Gastrocnemius medialis (tissue), 4 donors: ENCODE results near the gene MACROD2. TPM values are rescaled to one million over a fixed set of nuclear protein-coding genes. Genes with fewer than 3 reads are reported as not detected.

Experiments used
- ATAC-seq, 2 donors: fragments of 150-250 bp; one replicate each; pipeline ENCODE4 v1.9.1; 2016
- DNase-seq, 2 donors: peaks; one replicate each; pipeline ENCODE4 v3.0.0-alpha.2; 2019
- H3K27ac ChIP-seq, 4 donors: fragments of 200-600 bp; sonication (generic); 1 replicate in 1 of 4; 2 replicates in 3 of 4; pipeline ENCODE4 v1.5.1; 2016 to 2018; ENCODE audit warnings: mild to moderate bottlenecking in 2 of 4, moderate library complexity in 1 of 4
- H3K27me3 ChIP-seq, 3 donors: fragments of 200-600 bp; sonication (generic) in 2 of 3; 1 replicate in 1 of 3; 2 replicates in 2 of 3; pipeline versions ENCODE4 v1.5.1 to v1.6.0; 2016 to 2019; ENCODE audit warnings: mild to moderate bottlenecking in 1 of 3, moderate library complexity in 1 of 3
- H3K36me3 ChIP-seq, 2 donors: fragments of 200-600 bp; sonication (generic) in 1 of 2; one replicate each; pipeline ENCODE4 v1.5.1; 2017 to 2018
- H3K4me1 ChIP-seq, 2 donors: fragments of 200-600 bp; sonication (generic) in 1 of 2; one replicate each; pipeline ENCODE4 v1.5.1; 2016 to 2017; ENCODE audit warnings: mild to moderate bottlenecking in 2 of 2
- H3K4me3 ChIP-seq, 4 donors: fragments of 200-600 bp; sonication (generic) in 3 of 4; 1 replicate in 1 of 4; 2 replicates in 3 of 4; pipeline ENCODE4 v1.5.1; 2016 to 2019; ENCODE audit warnings: mild to moderate bottlenecking in 2 of 4
- H3K9me3 ChIP-seq, 3 donors: fragments of 200-600 bp; sonication (generic) in 2 of 3; 1 replicate in 1 of 3; 2 replicates in 2 of 3; pipeline ENCODE4 v1.5.1; 2016 to 2019
- CTCF ChIP-seq, 5 experiments: fragments of 450-650 bp in 3 of 5; fragments of 200-600 bp in 2 of 5; sonication (generic) in 2 of 5; IDR thresholded peaks in 4 of 5; conservative IDR thresholded peaks in 1 of 5; 1 replicate in 4 of 5; 2 replicates in 1 of 5; pipeline ENCODE4 v1.5.1; 2016 to 2019; ENCODE audit warnings: antibody characterized with exemption in 5 of 5, mild to moderate bottlenecking in 3 of 5, moderate library complexity in 3 of 5
- POLR2A ChIP-seq, 2 donors: fragments of 450-650 bp; IDR thresholded peaks; one replicate each; pipeline ENCODE4 v1.6.1; 2017; ENCODE audit warnings: antibody characterized with exemption in 2 of 2, mild to moderate bottlenecking in 2 of 2, moderate library complexity in 2 of 2
- in situ Hi-C, 4 donors: fragments of 200-750 bp; cut with MboI; loops; one replicate each; pipeline versions ENCODE4 v1.15.0 to v1.8.0; 2017; ENCODE audit warnings: low sequenced_read_pairs in 4 of 4
- intact Hi-C: fragments of 100-400 bp; cut with DNase I; formaldehyde crosslinking; loops from one replicate; pipeline ENCODE4 v1.15.1; 2023; ENCODE audit warnings: low total_unique reads
- total RNA-seq, 4 donors: library from RNA; depleted of rRNA; stranded (reverse); fragments of >200 nt; gene quantifications; one replicate each; pipeline versions ENCODE4 v1.1.0 to v1.2.3, GENCODE V29; 2016

The MACROD2 gene
- total RNA-seq, 4 donors from 2014 or later = 1.8 to 10.2 (median 3.6) TPM

GRCh38 chr20:14716351-14716801 is 721.1 kb downstream of the MACROD2 start:
- TF ChIP-seq POLR2A (IDR thresholded peaks at IDR 0.05) (no peak), CTCF (IDR thresholded peaks at IDR 0.05 in 4 of 5, conservative IDR thresholded peaks at IDR 0.05 in 1 of 5) (no peak)
- ATAC-seq (no peak), DNase-seq (no peak)
- no peaks in the 10 kb centered on the region for H3K27me3 ChIP-seq
- H3K36me3 ChIP-seq = no peaks in the 10 kb centered on the region
- H3K9me3 ChIP-seq = no peaks in the 10 kb centered on the region
- in situ Hi-C loops (no loop called here), intact Hi-C loops (loop anchor here (10.0 kb wide), 1 partner anchor 382 kb away; the partner anchor contains the start of gene FLRT3)
- no peak overlapping the region for H3K4me3 ChIP-seq
- H3K4me1 ChIP-seq = peaks cover 5 to 9% of the 10 kb centered on the region in 2 donors
- H3K27ac ChIP-seq = no peak overlapping the region

- Histone ChIP-seq H3K36me3 (no peaks in the 10 kb centered on the region), H3K4me1 (peaks cover 8 to 11% of the 10 kb centered on the region in 2 donors), H3K9me3 (no peaks in the 10 kb centered on the region), H3K27ac (no peak overlapping the region), H3K4me3 (no peak overlapping the region), H3K27me3 (no peaks in the 10 kb centered on the region)
- in situ Hi-C loops = no loop called here
- intact Hi-C loops = loop anchor here (10.0 kb wide), 1 partner anchor 383 kb away; the partner anchor contains the start of gene FLRT3
- no peak for TF ChIP-seq POLR2A (IDR thresholded peaks at IDR 0.05)
- no peak for TF ChIP-seq CTCF (IDR thresholded peaks at IDR 0.05 in 4 of 5, conservative IDR thresholded peaks at IDR 0.05 in 1 of 5)
- DNase-seq = no peak
- no peak for ATAC-seq
Observed at GRCh38 chr20:14717134-14717999, 722.1 kb downstream of the MACROD2 start.

GRCh38 chr20:14720251-14720650 is 724.9 kb downstream of the MACROD2 start:
- no peaks in the 10 kb centered on the region for H3K27me3 ChIP-seq
- no peaks in the 10 kb centered on the region for H3K36me3 ChIP-seq
- H3K27ac ChIP-seq = no peak overlapping the region
- peaks cover 0 to 7% of the 10 kb centered on the region in 2 donors for H3K4me1 ChIP-seq
- no peak for ATAC-seq
- intact Hi-C loops (no loop called here), in situ Hi-C loops (no loop called here)
- no peak for TF ChIP-seq POLR2A (IDR thresholded peaks at IDR 0.05)
- no peak for TF ChIP-seq CTCF (IDR thresholded peaks at IDR 0.05 in 4 of 5, conservative IDR thresholded peaks at IDR 0.05 in 1 of 5)
- DNase-seq = no peak
- no peak overlapping the region for H3K4me3 ChIP-seq
- H3K9me3 ChIP-seq = no peaks in the 10 kb centered on the region

GRCh38 chr20:14721926-14722452 is 726.7 kb downstream of the MACROD2 start:
- Histone ChIP-seq H3K27me3 (no peaks in the 10 kb centered on the region), H3K4me1 (peaks cover 0 to 7% of the 10 kb centered on the region in 2 donors), H3K36me3 (no peaks in the 10 kb centered on the region), H3K27ac (no peak overlapping the region), H3K4me3 (no peak overlapping the region), H3K9me3 (no peaks in the 10 kb centered on the region)
- in situ Hi-C loops = no loop called here
- DNase-seq = no peak
- intact Hi-C loops = no loop called here
- TF ChIP-seq CTCF (IDR thresholded peaks at IDR 0.05 in 4 of 5, conservative IDR thresholded peaks at IDR 0.05 in 1 of 5) (no peak), POLR2A (IDR thresholded peaks at IDR 0.05) (no peak)
- no peak for ATAC-seq
